K562 treated with DMSO at 1 percent for 24 hours (cell line): Measurements from ENCODE around the gene SPTBN5. TPM values are rescaled to one million over a fixed set of nuclear protein-coding genes. Genes with fewer than 3 reads are reported as not detected.

Experiments
- total RNA-seq: library from RNA; unstranded; fragments of 300-600 nt; gene quantifications from 2 replicates; pipeline ENCODE4 v1.2.3, GENCODE V29; 2022; ENCODE audit warnings: low read depth; ENCODE audit not compliant: insufficient read depth

SPTBN5 gene
- 0.02 TPM in 1 of 2 replicates, not detected in the other for total RNA-seq

GRCh38 chr15:41893422-41894250, at the start of gene SPTBN5:
Gene SPTBN5, minus strand, starts transcription at chr15:41894053. Its CDS starts 556 bp downstream, at chr15:41893497.

GRCh38 chr15:41838400-41838897, 55.4 kb downstream of the SPTBN5 start, which contains the start of gene PLA2G4B:
Gene PLA2G4B, plus strand, starts transcription at chr15:41838847. Its CDS starts 67 bp downstream, at chr15:41838914.

GRCh38 chr15:41827880-41828806, 65.7 kb downstream of the SPTBN5 start, which contains the start of gene JMJD7:
Gene JMJD7, plus strand, starts transcription at chr15:41828092. Its CDS starts 33 bp downstream, at chr15:41828125.

Other genes starting within 250 kb of the SPTBN5 start
- gene MGA, start 233.6 kb downstream of the SPTBN5 start, total RNA-seq: 7.4 and 8.1 TPM in 2 replicates
- gene MAPKBP1, start 119.6 kb downstream of the SPTBN5 start, total RNA-seq: 10.7 and 11.1 TPM in 2 replicates
- 14.4 and 14.5 TPM in 2 replicates for gene JMJD7, start 66.0 kb downstream of the SPTBN5 start, total RNA-seq
- 4.6 and 8.3 TPM in 2 replicates for gene PLA2G4B, start 55.2 kb downstream of the SPTBN5 start, total RNA-seq
- 8.1 and 10.4 TPM in 2 replicates for gene EHD4, start 78.5 kb upstream of the SPTBN5 start, total RNA-seq
- gene PLA2G4E, start 127.0 kb upstream of the SPTBN5 start, total RNA-seq: not detected in 2 replicates
- gene PLA2G4D, start 200.5 kb upstream of the SPTBN5 start, total RNA-seq: not detected in 2 replicates